GM18870 (cell line): Measurements from ENCODE around the gene EPS15.
A peak's percentile ranks its signal among the peaks of the same experiment; 100 is the strongest.
"Not testable (repeated sequence)": the region's sequence is repeated elsewhere in the genome, so short reads cannot be mapped to it uniquely, and the experiment has no call there.

ENCODE experiments used
- ATAC-seq: cut with Tn5 transposase; IDR thresholded peaks from one replicate; pipeline ENCODE4 v1.9.1; 2021; ENCODE audit warnings: moderate library complexity; ENCODE audit not compliant: unreplicated experiment

Gene EPS15

GRCh38 chr1:51342591-51343206, 176.4 kb downstream of the EPS15 start:
- no peak for ATAC-seq

DNA sequence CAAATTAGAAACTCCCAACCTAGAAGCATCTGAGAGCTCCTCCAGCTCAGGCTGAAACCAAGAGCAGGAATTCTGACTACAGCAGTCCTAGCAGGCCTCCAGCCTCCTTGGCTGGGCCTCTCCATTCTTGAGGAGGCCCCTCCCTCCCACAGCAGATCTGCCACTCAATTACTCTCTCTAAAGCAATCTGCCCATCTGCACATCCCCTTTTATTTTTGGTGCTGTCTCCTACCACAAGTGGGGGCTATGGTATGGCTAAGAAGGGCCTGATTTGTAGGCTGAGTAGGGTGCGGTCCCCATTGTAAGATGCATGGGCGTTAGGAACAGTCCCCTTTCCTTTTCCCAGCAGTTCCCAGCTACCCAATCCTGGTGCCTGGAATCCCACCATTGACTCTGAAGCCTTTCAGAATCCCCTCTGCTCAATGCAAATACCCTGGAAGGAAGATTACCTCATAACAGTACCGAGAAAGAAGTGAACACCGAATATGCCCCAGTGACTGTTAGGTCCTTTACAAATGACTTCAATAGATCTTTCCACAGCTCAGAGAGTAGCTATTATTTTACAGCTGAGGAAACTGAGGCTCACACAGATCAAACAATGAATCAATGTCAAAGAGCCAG, 177.1 kb downstream of the EPS15 start:
- peak; percentile 65 for ATAC-seq

- ATAC-seq, result no peak
These were observed 178.7 kb downstream of the EPS15 start for GRCh38 chr1:51340380-51340779.

- ATAC-seq, result no peak
These were observed 182.4 kb downstream of the EPS15 start for GRCh38 chr1:51336711-51337110.

DNA sequence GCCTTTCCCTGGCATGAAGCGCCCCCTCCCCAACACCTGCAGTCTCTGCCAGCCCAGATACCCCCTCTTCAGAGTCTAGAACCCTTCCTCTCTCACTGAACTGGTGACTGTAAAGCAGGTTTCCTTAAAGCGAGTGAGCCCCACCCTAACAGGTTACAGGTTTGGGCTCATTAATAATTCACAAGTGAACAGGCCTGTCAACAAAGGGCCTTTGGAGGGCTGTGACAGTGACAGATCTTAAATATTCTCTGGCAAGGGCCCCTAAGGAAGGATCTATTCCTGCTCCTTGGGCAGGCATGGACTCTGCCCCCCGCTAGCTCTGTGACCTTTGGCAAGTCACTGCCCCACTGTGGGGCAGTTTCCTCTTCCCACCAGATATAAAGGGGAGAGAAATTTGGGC, 183.1 kb downstream of the EPS15 start:
- ATAC-seq, result no peak

- no peak for ATAC-seq
These were observed 187.6 kb downstream of the EPS15 start for GRCh38 chr1:51331206-51332100.

DNA sequence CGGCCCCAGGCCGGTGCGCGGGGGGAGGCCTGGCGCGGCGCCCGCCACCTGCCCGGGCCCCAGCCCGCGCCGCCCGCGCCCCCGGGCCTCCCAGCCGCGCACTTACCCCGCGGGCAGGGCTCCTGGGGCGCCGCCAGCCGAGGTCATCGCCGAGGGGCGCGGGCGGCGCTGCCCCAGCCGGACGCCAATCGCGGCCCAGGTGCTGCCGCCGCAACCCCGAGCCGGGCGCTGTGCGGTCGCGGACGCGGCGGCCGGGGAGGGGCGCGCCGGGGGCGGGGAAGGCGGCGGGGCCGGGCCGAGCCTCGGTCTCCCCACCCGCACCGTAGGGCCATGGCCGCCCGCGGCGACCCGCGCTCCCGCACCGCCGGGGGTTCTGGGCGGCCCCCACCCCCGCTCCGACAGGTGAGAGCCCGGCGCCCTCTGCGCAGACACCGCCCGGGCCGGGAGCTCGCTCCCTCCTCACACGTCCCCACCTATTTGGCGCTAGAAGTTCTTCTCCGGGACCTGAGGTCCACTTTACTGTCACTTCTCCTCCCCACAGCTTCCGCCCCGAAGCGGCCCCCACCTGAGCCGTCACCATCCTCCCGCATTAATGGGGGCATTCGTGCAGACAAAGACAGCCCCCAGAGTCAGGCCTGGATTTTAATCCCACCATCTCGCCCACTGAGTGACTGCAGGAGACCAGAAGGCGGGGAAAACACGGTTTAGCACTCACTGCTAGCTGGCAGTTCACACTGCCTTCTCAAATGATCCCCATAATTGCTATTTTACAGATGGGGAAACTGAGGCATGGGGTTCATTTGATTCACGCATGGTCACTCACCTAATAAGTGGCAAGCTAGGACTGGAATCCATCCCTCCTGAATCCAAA, 188.5 kb downstream of the EPS15 start, which contains the start of gene TTC39A:
TSS of gene TTC39A (minus strand) at position 232 of the 871 bp plus-strand sequence. CDS start at position 147, 85 bp downstream.
- ATAC-seq, result no peak

GRCh38 chr1:51329443-51330325, 189.4 kb downstream of the EPS15 start:
- ATAC-seq, result no peak

- no peak for ATAC-seq
These were observed 190.1 kb downstream of the EPS15 start for GRCh38 chr1:51328926-51329325.

- no peak for ATAC-seq
These were observed 190.8 kb downstream of the EPS15 start for GRCh38 chr1:51328279-51328678.

- ATAC-seq, result no peak
These were observed 191.7 kb downstream of the EPS15 start for GRCh38 chr1:51327386-51327785.

DNA sequence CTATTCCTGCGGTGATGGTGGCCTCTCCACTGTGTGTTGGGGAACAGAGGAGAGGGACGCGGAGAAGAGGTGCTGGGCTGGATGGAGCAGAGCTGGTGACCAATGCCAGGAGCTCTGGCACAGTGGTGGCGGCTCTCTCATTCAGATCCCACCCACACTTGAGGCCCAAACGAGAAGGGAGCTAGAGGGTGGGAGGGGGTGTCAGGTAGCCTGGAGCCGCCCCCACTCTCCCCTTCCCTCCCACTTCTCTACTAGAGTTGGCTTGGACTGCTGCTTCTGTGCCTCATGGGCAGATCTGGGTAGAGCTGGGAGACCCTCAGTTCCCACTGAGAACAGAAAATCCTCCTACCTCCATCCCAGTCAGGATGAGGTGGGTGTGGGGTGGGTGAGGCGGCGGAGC, 192.2 kb downstream of the EPS15 start:
- no peak for ATAC-seq

GRCh38 chr1:51325878-51326755, 192.9 kb downstream of the EPS15 start:
- ATAC-seq, result no peak

DNA sequence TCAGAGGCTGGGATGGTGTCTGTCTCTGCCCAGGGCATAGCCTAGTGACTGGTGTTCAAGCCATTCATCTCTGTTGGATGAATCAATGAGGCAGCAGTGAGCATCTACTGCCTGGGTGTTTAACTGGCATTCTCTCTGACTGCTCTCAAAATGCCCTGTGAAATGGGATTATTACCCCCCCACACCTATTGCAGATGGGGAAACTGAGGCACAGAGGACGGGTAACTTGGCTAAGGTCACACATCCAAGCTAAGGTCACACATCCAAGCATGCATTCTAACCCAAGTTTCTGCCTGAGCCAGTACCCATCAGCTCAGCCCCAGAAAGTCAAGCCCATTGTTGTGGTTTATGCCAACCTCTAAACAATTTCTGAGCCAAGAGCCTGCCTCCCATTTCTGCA, 193.7 kb downstream of the EPS15 start:
- ATAC-seq, result no peak

GRCh38 chr1:51325011-51325385, 194.1 kb downstream of the EPS15 start:
- not testable (repeated sequence) for ATAC-seq

DNA sequence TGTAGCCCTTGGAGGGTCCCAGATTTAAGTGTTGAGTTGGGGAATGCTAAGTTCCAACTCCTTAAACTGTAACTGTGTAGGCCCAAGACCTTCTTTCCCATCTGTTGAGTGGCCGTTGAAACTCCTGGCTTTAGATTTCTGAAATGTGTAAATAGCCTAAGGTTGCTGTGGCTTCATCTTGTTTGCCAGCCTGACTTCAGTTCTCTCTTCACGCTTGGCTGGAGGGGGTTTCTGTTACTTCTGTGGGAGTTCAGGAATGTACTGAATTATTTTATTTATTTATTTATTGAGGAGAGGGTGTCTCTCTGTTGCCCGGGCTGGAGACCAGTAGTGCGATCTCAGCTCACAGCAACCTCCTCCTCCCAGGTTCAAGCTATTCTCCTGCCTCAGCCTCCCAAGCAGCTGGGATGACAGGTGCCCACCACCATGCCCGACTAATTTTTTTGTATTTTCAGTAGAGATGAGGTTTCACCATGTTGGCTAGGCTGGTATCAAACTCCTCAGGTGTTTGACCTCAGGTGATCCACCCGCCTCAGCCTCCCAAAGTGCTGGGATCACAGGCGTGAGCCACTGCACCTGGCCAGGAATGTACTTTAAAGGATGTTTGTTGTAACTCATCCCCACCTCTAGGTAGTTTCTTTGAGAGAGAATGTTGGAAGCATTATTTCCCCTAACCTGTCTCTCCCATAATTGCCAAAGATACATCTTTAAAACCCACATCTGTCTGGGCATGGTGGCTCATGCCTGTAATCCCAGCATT, 194.6 kb downstream of the EPS15 start:
- ATAC-seq, result no peak

DNA sequence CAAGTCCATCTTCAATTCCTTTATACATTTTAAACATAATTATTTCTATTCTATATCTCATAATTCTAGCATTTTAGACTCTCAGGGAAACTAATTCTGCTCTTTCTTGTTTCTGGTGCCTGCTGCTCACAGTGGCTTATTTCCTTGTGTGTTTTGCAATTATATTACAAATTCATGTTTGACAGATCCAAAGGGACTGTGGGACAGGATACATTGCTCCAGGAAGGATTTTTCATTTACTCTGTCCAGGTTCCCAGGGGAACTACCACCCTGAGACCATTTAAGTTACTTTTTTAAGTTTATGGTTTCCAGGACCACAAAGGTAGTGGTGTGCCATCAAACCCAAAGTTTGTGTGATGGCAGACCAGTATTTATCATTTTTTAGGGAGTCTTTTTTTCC, 195.3 kb downstream of the EPS15 start:
- no peak for ATAC-seq

DNA sequence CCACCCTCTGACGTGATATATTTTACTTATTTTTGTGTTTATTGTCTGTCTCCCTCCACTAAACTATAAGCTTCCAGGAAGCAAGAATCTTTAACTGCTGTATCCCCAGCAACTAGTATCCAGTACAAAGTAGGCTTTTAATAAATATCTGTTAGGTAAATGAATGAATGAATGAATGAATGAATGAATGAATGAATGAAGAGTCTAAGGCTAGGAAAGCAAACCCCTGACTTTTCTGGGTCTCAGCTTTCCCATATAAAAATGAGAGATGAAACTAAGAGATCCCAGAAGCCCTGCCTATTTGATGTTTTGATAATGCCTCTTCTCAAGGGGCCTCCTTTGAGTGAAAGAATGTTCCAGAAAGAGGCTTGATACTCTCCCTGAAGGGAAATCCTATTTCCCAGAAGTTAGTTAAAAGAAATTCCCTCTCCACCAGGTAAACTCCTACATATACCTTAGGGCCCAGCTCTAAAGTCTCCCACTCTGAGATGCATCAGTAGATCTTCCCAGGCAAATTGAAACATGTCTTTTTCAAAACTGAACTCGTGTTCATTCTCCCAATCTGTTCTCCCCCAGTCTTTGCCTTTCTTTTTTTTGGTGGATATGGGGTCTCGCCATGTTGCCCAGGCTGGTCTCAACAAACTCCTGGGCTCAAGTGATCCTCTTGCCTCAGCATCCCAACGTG, 196.5 kb downstream of the EPS15 start:
- no peak for ATAC-seq
